ENCODE results near the gene SLC8B1.

DNA sequence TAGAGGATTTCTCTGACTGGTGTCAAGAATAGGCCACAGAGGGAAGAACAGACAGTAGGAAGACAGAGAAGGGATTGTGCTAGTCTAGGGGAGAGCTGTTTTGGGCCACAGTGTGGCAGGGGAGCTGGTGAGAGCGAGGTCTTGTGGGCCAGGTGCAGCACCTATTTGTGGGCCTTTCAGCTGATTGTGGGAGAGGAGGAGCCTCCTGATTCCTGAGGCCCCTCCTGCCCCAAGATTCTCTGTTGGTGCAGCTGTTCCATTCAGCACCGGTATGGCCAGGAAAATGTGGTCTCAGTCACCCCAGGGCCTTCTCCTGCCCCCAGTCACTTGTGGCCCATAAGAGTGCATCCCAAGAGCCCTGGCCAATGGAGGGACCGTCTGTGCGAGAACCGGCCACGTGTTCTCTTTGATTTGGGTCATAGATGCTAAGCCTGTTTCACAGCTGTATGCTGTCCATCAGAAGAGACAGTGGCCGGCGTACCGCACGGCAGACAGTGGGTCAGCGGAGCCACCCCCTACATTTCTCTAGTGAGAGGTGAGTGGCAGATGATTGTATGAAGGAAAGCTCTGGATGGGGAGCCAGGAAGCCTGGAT lies 86.0 kb downstream of the SLC8B1 start:
- TF ChIP-seq, protein P1, sequence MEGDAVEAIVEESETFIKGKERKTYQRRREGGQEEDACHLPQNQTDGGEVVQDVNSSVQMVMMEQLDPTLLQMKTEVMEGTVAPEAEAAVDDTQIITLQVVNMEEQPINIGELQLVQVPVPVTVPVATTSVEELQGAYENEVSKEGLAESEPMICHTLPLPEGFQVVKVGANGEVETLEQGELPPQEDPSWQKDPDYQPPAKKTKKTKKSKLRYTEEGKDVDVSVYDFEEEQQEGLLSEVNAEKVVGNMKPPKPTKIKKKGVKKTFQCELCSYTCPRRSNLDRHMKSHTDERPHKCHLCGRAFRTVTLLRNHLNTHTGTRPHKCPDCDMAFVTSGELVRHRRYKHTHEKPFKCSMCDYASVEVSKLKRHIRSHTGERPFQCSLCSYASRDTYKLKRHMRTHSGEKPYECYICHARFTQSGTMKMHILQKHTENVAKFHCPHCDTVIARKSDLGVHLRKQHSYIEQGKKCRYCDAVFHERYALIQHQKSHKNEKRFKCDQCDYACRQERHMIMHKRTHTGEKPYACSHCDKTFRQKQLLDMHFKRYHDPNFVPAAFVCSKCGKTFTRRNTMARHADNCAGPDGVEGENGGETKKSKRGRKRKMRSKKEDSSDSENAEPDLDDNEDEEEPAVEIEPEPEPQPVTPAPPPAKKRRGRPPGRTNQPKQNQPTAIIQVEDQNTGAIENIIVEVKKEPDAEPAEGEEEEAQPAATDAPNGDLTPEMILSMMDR (IDR thresholded peaks at IDR 0.05): no peak
- TF ChIP-seq POLR2A (IDR thresholded peaks at IDR 0.05): no peak
